SKM-1 (cell line): ENCODE data around the gene NAA35.

Source experiments
- DNase-seq: peaks from one replicate; lab custom pipeline; 2025; ENCODE audit not compliant: unreplicated experiment; lab: John Stamatoyannopoulos, UW

Gene NAA35

DNA sequence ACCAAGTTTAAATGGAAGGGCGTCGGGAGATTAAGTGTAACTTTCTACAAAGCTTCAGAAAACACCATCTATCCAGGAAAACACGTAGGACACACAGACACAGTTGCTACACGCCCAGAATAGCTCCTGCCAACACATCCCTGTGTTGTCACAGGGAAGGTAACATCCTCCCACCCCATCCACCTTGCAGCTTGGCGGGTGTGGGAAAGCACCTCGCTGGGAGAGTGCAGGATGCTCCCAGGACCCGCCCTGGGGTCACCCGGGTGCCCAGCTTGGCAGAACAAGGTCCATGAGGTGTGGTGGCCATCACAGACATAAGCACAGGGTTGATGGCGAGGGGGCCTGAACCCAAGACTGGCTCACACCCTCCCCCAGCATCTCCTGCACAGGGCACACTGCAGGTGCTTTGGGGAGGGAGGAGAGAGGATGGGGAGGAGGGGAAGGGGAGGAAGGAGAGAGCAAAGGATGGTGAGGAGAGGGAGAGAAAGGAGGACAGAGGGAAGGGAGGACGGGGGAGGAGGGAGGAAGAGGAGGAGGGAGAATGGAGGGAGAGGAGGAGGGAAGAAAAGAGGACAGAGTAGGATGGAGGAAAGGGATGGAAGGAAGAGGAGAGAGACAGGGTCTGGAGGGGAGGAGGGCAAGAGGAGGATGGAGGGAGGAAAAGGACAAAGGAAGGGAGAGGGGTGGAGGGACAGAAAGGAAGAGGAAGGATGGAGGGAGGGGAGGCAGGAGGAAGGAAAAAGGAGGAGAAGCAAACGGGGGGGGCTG lies 121.2 kb downstream of the NAA35 start:
- no peak for DNase-seq

- no peak for DNase-seq
Measured at GRCh38 chr9:86062845-86063693, 122.1 kb downstream of the NAA35 start.

DNA sequence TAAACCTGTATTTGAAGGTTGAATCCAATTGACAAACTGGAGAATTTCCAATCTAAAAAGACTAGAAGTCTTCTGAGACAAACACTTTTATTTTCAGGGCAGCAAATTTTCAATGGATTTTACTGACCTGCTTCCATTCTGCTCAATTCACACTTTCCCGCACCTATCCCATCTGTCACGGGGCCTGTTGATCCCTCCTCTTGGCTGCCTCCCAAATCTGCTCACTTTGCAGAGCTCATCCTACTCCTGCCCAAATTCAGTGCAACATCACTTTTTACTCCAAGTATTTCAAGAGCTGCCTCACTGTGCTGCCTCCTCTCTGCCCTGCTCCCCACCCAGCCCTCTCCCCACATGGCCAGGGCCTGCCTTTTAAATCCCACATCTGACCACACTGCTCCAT lies 123.3 kb downstream of the NAA35 start:
- no peak for DNase-seq

GRCh38 chr9:86069206-86069869 lies 128.4 kb downstream of the NAA35 start:
- peak; percentile 81 for DNase-seq
